A549 treated with GW870086 at 1 μM for 4 hours (cell line): Measurements from ENCODE around the gene S100A14. TPM values are rescaled to one million over a fixed set of nuclear protein-coding genes. Genes with fewer than 3 reads are reported as not detected.

Experiments used
- total RNA-seq: library from RNA; stranded (reverse); fragments of 200-300 nt; extraction: Qiagen RNA extraction; gene quantifications from 5 replicates; pipeline ENCODE4 v1.2.3, GENCODE V29; 2022; ENCODE audit warnings: low read depth

S100A14 gene
- total RNA-seq, result 0.29 to 0.82 TPM (median 0.52 TPM) in 5 replicates

DNA sequence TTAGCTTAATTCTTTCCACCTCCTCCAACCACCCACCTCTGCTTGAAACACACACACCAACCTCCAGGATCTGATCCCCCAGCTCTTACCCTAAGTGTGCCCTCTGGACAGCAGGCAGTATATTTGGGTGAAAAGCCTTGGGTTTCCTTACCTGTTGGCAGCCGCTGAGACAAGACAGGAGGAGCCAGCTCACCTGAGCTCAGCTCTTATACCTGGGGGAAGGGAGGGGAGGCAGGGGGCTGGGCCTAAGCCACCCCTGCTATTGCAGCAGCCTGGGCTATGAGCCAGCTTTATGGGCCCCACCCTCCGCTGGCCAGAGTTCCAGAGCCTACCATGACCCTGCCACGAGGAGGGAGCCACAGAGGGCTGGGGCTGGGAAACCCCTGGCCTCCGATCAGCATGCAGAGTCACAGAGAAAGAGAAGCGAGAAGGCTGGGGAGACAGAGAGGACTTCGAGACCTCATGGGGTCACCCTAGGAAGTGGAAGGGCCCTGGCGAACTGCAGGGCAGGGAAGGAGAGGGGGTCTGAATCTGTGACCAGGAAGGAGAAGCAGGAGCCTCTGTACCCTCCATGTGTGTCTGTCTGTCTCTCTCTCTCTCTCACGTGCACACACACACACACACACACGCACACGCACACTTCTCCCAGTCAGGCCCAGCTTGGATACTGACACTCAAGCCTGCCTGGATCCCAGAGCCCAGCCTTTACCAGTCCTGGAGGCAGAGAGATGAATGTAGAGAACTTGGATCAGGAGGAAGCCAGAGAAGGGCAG is at the start of gene S100A14:
Gene S100A14 (minus strand): TSS at position 182 of the 773 bp plus-strand sequence. CDS start 467 bp downstream, outside the sequence.

GRCh38 chr1:153658400-153659174 is 42.5 kb upstream of the S100A14 start, which contains the start of gene SNAPIN:
Gene SNAPIN, plus strand, starts transcription at chr1:153658703. Its CDS starts 41 bp downstream, at chr1:153658744.

DNA sequence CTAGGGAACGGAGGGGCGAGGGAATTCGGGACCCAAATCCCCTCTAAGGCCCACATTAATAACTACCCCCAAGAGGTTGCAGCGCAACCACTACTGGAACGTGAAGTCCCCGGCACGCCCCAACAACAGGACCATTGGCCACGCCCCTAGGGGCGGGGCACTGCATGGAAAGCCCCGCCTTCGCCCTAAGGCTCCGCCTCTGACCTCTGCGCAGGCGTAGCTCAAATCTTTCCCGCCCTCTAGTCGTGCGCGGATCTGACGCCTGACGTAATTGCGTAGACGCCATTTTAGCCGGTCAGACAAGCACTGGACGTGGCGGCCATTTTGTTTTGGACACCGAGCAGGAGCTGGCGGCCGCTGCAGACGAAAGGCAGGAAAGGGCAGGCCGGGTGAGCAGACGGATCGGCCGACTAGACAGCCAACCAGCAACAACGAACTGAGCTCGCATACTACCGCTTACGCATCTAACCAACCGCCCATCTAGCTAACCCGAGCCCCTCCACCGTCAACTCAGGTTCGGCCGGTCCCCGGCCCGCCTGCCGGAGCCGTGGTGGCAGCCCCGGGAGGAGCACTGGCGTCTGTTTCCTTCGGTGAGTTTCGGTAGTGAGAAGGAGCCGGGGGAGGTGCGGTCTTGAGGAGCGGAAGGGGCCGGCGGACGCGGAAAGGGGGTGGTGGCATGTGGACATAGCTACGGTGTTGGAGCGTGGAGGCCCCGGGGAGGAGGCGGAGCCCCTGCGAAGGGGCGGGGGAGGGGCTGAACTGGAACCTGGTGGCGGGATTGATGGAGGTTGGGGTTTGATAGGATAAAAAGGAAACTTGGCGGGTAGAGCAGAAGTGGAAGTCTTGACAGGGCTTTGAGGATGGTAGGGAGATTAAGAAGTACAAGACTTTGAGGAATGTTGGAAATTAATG is 17.9 kb upstream of the S100A14 start, which contains the start of gene CHTOP:
Gene CHTOP (plus strand): TSS at position 313 of the 912 bp plus-strand sequence. CDS start 2,523 bp downstream, outside the sequence.

DNA sequence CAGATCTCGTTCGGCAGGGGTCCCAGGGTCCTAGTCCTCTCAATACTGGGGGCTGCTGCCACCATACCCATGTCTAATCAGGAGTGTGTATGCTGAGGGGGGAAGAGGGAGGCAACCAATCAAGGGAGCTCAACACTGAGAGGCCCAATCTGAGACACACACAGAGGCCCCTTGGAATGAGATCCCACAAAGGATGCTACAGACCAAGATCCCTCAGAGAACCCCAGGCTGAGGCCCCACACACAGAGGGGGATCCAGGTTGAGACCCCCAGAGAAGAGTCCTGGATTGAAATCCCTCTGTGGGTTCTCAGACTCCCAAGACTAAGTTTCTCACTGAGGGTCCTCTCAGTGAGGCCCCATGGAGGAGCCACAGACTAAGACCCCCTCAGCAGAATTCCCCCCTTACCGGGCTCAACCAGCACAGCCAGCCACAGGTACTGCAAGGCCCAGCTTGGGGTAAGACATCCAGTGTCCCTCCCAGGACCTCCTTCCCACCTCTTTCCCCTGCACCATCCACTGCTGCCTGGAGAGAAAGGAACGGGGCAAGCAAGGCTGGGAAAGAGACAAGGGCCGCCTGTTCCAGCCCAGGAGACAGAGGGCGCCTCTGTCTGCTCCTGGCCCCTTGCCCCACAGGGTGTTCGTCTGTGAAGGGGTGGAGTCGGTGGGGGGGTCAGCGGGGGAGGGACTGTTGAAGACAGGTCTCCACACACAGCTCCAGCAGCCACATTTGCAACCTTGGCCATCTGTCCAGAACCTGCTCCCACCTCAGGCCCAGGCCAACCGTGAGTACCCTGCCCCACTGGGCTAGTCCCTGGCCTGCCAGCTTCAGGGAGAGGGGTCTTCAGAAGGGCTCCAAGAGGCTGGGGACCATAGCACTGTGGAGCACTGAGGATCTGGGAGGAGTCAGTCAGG is 11.8 kb upstream of the S100A14 start, which contains the start of gene S100A1:
Gene S100A1 (plus strand): TSS at position 720 of the 912 bp plus-strand sequence. CDS start 2,088 bp downstream, outside the sequence.

GRCh38 chr1:153626904-153627714 is 11.0 kb upstream of the S100A14 start, which contains the start of gene S100A13:
Gene S100A13, minus strand, starts transcription at chr1:153627505. Its CDS starts 1,033 bp downstream, at chr1:153626472.

DNA sequence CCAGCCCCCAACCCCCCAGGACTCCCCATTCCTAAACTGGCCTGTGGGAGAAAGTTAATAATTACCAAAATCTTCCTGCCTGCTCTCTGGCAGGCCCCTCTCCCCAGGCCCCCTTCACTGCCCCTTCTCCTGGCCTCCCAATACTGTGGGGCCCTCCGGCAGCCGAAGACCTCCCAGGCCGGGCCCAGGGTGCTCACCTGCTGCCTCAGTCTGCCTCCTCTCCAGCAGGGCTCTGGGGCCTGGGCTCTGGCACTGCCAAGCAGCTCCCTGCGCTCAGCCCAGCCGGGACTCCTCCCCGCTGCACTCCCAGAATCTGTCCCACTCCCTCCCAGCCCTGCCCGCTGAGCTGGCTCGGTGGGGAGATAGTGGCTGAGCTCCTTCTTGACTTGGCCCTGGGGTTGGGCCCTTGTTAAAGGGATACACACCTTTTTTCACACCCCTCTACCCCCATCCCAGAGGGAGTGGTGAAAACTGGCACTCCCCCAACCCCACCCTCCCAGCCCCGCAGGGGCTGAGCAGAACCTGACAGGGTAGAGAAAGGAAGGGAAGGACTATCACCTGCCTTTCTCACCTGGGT is 3.3 kb downstream of the S100A14 start, which contains the start of gene S100A16:
Gene S100A16 (minus strand): TSS at position 383 of the 577 bp plus-strand sequence. CDS start 4,986 bp downstream, outside the sequence.

DNA sequence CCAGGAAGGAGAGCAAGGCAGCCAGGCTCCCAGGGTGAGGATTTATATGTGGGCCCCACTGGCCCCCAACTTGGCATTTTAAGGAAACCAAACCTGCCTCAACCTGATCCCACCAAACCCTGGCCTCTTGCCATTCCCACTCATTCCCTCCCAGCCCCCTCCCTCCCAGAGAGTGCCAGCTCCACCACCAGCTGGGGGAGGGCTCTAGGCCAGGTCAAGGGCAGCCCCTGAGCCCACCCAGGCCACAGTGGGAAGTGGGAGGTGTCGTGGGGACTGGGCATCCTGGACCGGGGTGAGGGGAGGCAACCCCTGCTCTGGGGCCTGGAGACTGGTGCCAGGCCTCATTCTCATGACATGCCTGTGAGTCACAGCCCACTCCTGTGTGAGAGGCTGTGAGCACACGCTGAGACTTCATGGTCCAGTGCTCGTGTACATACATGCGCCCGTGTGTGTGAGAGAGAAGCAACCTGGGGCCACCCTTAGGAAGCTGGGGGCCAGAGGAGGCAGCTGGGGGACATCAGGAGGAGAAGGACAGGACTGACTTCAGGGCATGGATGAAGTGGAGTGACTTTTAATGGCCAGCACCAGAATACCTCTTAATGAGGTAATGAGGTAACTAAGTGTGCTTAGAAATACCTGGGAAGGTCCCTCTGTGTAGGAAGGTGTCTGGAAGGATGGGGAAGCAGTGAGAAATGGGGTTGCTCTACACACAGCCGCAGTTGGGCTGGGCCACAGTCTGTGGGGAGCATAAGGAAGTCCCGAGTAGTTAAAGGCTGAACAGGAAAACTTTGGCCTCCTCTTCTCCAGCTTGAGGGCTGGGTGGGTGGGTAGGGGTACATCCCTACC is 50.4 kb downstream of the S100A14 start, which contains the start of gene S100A2:
Gene S100A2 (minus strand): TSS at position 316 of the 846 bp plus-strand sequence. CDS start 1,967 bp downstream, outside the sequence.

Other genes starting within 250 kb of the S100A14 start
- not detected in 5 replicates for gene S100A12, start 240.7 kb downstream of the S100A14 start, total RNA-seq
- not detected in 5 replicates for gene S100A8, start 225.3 kb downstream of the S100A14 start, total RNA-seq
- not detected in 5 replicates for gene S100A7A, start 199.8 kb downstream of the S100A14 start, total RNA-seq
- not detected in 5 replicates for gene S100A7, start 155.7 kb downstream of the S100A14 start, total RNA-seq
- 3,721 to 4,200 TPM (median 3,795 TPM) in 5 replicates for gene S100A6, start 80.3 kb downstream of the S100A14 start, total RNA-seq
- gene S100A5, start 75.4 kb downstream of the S100A14 start, total RNA-seq, result 0.87 to 1.4 TPM (median 1.1 TPM) in 5 replicates
- gene S100A4, start 70.5 kb downstream of the S100A14 start, total RNA-seq, result 1,668 to 2,055 TPM (median 1,841 TPM) in 5 replicates
- 104 to 121 TPM (median 120 TPM) in 5 replicates for gene S100A3, start 67.1 kb downstream of the S100A14 start, total RNA-seq
- 18.8 to 40.7 TPM (median 32.4 TPM) in 5 replicates for gene S100A2, start 50.5 kb downstream of the S100A14 start, total RNA-seq
- gene S100A16, start 3.2 kb downstream of the S100A14 start, total RNA-seq, result 527 to 623 TPM (median 604 TPM) in 5 replicates
- 181 to 204 TPM (median 194 TPM) in 5 replicates for gene S100A13, start 11.2 kb upstream of the S100A14 start, total RNA-seq
- gene S100A1, start 12.1 kb upstream of the S100A14 start, total RNA-seq, result 0.62 to 0.80 TPM (median 0.73 TPM) in 4 of 5 replicates, not detected in the other
- gene CHTOP, start 17.7 kb upstream of the S100A14 start, total RNA-seq, result 68.2 to 85.8 TPM (median 80.9 TPM) in 5 replicates
- gene SNAPIN, start 42.4 kb upstream of the S100A14 start, total RNA-seq, result 55.9 to 63.8 TPM (median 59.8 TPM) in 5 replicates
- gene ILF2, start 54.7 kb upstream of the S100A14 start, total RNA-seq, result 259 to 286 TPM (median 267 TPM) in 5 replicates
- 0.97 to 1.6 TPM (median 1.1 TPM) in 5 replicates for gene NPR1, start 62.4 kb upstream of the S100A14 start, total RNA-seq
- 16.1 to 20.1 TPM (median 18.6 TPM) in 5 replicates for gene INTS3, start 111.7 kb upstream of the S100A14 start, total RNA-seq
- gene SLC27A3, start 159.1 kb upstream of the S100A14 start, total RNA-seq, result 0.91 to 2.4 TPM (median 1.6 TPM) in 5 replicates